Measurements from ENCODE around the gene PRSS53. TPM values are rescaled to one million over a fixed set of nuclear protein-coding genes. Genes with fewer than 3 reads are reported as not detected.
"Not testable (repeated sequence)": the region's sequence is repeated elsewhere in the genome, so short reads cannot be mapped to it uniquely, and the experiment has no call there.

PRSS53 gene
- total RNA-seq, 1 donor from 2014 or later: 7.5 TPM

DNA sequence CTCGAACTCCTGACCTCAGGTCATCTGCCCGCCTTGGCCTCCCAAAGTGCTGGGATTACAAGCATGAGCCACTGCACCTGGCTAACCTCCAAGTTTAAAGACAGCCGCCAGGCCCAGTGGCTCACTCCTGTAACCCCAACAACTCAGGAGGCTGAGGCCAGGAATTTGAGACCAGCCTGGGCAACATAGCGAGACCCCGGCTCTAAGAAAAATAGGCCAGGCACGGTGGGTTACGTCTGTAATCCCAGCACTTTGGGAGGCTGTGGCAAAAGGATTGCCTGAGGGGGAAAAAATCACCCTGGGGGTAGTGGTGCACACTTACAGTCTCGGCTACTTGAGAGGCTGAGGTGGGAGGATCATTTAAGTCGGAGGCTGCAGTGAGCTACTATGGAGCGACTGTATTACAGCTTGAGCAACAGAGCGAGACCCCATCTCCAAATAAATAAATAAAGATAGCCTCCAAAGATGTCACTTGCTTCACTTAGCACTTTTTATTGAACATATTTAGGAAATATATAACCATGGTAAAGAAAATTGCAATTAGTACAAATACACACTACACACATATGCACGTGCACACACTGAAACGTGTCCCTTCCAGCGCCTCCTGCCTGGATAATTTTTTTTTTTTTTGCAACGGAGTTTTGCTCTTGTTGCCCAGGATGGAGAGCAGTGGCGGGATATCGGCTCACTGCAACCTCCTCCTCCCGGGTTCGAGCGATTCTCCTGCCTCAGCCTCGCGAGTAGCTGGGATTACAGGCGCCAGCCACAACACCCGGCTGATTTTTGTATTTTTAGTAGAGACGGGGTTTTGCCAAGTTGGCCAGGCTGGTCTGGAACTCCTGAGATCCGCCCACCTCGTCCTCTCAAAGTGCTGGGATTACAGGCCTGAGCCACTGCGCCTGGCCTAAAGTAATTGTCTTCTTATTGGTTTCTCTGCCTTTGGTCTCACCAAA is 18.0 kb upstream of the PRSS53 start:
- Histone ChIP-seq H3K4me1 (peaks cover 9 to 17% of the 10 kb centered on the region in 2 donors), H3K9me3 (no peaks in the 10 kb centered on the region), H3K27me3 (no peaks in the 10 kb centered on the region), H3K27ac (no peak overlapping the region), H3K36me3 (peaks cover 21 to 23% of the 10 kb centered on the region in 2 donors), H3K4me3 (no peak overlapping the region)
- no peak for DNase-seq (ENCODE audit: low spot score in 2 of 2)
- intact Hi-C loops (cut with DNase I): loop anchor here (5.0 kb wide), 1 partner anchor 76 kb away; the partner anchor contains the start of gene FUS
- TF ChIP-seq, protein P1, sequence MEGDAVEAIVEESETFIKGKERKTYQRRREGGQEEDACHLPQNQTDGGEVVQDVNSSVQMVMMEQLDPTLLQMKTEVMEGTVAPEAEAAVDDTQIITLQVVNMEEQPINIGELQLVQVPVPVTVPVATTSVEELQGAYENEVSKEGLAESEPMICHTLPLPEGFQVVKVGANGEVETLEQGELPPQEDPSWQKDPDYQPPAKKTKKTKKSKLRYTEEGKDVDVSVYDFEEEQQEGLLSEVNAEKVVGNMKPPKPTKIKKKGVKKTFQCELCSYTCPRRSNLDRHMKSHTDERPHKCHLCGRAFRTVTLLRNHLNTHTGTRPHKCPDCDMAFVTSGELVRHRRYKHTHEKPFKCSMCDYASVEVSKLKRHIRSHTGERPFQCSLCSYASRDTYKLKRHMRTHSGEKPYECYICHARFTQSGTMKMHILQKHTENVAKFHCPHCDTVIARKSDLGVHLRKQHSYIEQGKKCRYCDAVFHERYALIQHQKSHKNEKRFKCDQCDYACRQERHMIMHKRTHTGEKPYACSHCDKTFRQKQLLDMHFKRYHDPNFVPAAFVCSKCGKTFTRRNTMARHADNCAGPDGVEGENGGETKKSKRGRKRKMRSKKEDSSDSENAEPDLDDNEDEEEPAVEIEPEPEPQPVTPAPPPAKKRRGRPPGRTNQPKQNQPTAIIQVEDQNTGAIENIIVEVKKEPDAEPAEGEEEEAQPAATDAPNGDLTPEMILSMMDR (IDR thresholded peaks at IDR 0.05): no peak

DNA sequence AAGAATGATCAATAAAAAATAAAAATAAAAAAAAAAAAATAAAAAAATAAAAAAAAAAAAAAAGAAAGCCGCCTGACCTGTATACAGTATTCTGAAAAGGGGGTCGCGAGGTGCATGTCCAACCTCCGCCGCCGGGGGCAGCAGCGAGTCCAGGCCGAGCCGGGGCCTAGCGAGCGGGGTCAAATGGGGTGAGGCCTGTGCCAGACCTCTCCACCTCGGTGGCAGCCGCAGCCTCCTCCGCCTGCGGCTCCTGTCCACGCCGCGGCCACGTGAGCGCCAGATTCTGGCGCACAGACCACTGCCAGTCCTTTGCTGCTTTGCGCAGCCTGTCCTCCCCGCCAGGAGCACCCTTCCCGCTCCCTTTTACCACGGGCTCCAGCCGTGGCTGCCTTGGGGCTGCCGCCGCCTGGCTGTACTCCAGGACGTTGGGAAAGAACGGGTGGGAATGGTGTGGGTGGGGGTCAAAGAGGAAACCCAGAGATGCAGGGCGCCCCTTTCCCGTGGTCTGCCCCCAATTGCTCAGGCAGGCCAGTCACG is 17.0 kb upstream of the PRSS53 start:
- DNase-seq (ENCODE audit: low spot score in 2 of 2): peak in 1 of 2 donors; percentile 93
- H3K36me3 ChIP-seq: peaks cover 12 to 13% of the 10 kb centered on the region in 2 donors
- H3K27ac ChIP-seq: peak overlapping the region; percentile 1 to 59
- intact Hi-C loops (cut with DNase I): loop anchor here (5.0 kb wide), 1 partner anchor 77 kb away; the partner anchor contains the start of gene FUS
- TF ChIP-seq, protein P1 (IDR thresholded peaks at IDR 0.05): peak; percentile 77 to 91 (median 84)
- H3K9me3 ChIP-seq: no peaks in the 10 kb centered on the region
- H3K27me3 ChIP-seq: no peaks in the 10 kb centered on the region
- H3K4me3 ChIP-seq: peak overlapping the region; percentile 25 to 53
- H3K4me1 ChIP-seq: peaks cover 9 to 17% of the 10 kb centered on the region in 2 donors

DNA sequence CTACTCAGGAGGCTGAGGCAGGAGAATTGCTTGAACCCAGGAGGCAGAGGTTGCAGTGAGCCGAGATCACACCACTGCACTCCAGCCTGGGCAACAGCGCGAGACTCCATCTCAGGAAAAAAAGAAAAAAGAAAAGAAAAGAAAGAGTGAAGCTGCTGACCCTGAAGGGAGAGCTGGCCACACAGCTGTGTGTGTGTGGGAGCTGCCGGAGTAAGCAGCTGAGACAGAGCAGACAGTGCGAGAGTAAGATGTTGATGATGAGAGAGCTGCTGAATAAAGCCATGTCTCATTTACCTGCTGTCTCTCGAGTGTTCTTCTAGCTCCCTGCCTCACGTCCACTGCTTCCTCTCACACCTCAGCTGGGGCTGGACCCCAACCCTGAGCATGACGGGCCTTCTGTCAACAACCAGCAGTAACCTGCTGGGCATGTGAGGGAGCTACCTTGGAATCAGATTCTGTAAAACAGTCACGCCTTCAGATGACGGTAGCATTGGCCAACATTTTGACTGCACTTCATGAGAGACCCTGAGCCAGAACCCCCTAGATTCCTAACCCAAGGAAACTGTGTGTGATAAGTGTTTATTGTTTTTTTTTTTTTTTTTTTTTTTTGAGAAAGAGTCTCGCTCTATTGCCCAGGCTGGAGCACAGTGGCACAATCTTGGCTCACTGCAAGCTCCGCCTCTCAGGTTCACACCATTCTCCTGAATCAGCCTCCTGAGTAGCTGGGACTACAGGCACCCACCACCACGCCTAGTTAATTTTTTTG is 12.3 kb upstream of the PRSS53 start:
- H3K4me3 ChIP-seq; H3K27me3 ChIP-seq; H3K36me3 ChIP-seq; H3K27ac ChIP-seq; H3K4me1 ChIP-seq; H3K9me3 ChIP-seq; DNase-seq (ENCODE audit: low spot score in 2 of 2); intact Hi-C loops (cut with DNase I): not testable (repeated sequence)

DNA sequence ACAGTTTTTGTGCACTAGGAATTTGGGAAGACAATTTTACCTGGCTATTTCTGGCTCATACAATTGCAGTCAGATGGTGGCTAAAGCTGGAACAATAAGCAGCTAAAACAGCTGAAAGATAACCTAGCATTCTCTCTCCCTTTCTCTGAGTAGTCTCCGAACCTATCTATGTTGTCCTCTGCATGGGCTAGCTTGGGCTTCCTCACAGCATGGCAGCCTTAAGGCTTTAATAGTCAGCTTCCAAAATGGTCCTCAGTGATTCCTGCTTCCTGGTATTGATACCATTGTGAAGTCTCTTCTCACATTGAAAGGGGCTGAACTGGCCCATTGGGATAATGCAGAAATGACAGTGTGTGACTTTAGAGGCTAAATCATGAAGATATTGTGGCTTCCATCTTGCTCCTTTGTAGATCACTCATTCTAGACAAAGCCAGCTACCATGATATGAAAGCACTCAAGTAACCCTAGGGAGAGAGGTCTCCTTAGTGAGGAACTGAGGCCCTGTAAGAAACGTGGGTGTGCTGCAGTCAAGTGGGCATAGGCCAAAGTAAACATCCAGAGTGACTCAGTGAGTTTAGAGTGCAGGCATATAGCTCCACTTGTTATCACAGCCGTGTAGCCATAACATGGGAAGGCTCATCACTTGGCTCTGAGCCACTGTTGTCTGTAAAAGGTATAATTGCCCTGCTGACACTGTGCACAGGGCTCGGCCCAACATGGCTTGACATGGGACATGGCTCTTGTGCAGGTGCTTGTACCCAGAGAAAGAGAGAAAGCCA is 11.3 kb upstream of the PRSS53 start:
- peaks cover 0 to 2% of the 10 kb centered on the region in 2 donors for H3K4me1 ChIP-seq
- H3K27ac ChIP-seq: no peak overlapping the region
- TF ChIP-seq, protein P1 (IDR thresholded peaks at IDR 0.05): no peak
- H3K4me3 ChIP-seq: no peak overlapping the region
- DNase-seq (ENCODE audit: low spot score in 2 of 2): no peak
- no peaks in the 10 kb centered on the region for H3K36me3 ChIP-seq
- no peaks in the 10 kb centered on the region for H3K9me3 ChIP-seq
- no peaks in the 10 kb centered on the region for H3K27me3 ChIP-seq
- intact Hi-C loops (cut with DNase I): loop anchor here (10.0 kb wide), 1 partner anchor 345 kb away; the partner anchor contains the start of gene ZNF843

DNA sequence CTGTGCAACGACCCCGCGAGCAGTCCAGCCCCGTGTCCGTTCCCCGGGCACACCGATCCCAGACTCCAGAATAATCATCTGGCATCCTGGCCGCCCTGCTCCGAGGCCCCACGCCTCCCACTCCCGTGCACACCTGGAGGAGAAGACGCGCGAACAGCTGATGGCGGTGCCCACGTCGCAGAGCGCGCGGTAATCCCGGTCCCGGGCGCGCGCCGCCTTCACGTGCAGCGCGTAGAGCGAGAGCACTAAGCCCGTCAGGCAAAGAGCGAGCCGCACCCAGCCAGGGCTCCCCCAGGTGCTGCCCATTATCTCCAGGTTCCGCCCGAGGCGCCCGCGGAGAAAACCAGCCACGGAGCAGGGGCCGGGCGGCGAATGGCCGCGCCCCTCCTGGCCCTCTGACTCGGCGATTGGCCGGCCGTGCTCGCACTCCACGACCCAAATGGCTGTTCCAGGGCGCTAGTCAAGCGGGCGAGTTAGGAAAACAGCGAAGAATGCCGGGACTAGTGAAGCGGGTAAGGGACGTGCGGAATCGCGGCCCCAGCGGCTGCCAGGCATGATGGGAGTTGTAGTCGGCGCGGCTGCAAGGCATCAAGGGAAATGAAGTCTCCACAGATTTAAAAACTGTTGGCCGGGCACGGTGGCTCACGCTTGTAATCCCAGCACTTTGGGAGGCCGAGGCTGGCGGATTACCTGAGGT is 5.8 kb upstream of the PRSS53 start, which contains the start of gene VKORC1:
VKORC1 (minus strand) TSS at position 374 of the 697 bp plus-strand sequence; CDS start at position 306, 68 bp downstream.
- TF ChIP-seq, protein P1 (IDR thresholded peaks at IDR 0.05): no peak
- Histone ChIP-seq H3K27me3 (no peaks in the 10 kb centered on the region), H3K4me3 (peak within 1 kb of the TSS; percentile 94 to 97), H3K9me3 (no peaks in the 10 kb centered on the region), H3K36me3 (peaks cover 9 to 13% of the 10 kb centered on the region in 2 donors), H3K27ac (peak within 1 kb of the TSS; percentile 86 to 92), H3K4me1 (peaks cover 0 to 3% of the 10 kb centered on the region in 2 donors)
- intact Hi-C loops (cut with DNase I): loop anchor here (1.0 to 10.0 kb wide), 6 partner anchors 20 to 350 kb away; partner anchors contain the start of genes FUS, ZNF646, ZNF668 and ZNF843
- peak; percentile 88 to 98 for DNase-seq (ENCODE audit: low spot score in 2 of 2)

Measured in ascending aorta (tissue), 2 donors.